RPMI8226 (cell line): ENCODE measurements around the gene PIRT.
"Not testable (repeated sequence)": the region's sequence is repeated elsewhere in the genome, so short reads cannot be mapped to it uniquely, and the experiment has no call there.

ENCODE experiments used
- DNase-seq: peaks from one replicate; pipeline ENCODE4 v3.0.0-alpha.2; 2015

PIRT gene

GRCh38 chr17:10837921-10838320 is at the start of gene PIRT:
PIRT (minus strand) TSS chr17:10838087; CDS start chr17:10825645, 12,442 bp downstream.
- DNase-seq, result no peak

- no peak for DNase-seq
Observed at GRCh38 chr17:10881959-10882358, 44.1 kb upstream of the PIRT start.

DNA sequence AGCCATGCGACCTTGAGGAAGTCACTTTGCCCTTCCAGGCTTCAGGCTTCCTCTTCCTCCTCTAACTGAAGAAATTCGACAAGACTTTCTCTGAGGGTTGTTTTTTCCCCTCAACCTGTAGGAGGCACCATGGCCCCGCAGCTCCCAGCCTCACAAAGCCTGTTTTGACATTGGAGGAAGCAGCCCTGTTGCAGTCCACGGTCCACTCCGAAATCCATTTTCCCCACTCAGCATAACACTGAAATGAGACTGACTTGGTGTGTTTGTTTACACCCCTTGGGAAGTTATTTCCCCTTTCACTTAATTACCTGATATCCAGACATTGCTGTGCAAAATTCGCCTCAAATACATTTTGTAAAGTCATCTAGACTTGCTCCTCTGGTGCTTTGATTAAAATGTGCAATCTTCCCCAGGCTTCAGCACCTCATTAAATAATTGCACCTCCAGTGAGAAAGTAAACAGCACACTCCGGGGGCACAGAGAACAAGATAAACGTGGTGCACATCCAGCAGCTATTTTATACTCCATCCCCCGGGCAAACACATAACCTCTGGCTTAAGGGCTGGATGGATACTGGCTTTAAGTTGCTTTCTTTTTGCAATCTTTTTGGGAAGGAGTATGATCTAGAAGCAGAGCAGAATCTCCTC is 41.4 kb upstream of the PIRT start:
- no peak for DNase-seq

GRCh38 chr17:10875984-10876555 is 38.2 kb upstream of the PIRT start:
- DNase-seq, result peak; percentile 27

DNA sequence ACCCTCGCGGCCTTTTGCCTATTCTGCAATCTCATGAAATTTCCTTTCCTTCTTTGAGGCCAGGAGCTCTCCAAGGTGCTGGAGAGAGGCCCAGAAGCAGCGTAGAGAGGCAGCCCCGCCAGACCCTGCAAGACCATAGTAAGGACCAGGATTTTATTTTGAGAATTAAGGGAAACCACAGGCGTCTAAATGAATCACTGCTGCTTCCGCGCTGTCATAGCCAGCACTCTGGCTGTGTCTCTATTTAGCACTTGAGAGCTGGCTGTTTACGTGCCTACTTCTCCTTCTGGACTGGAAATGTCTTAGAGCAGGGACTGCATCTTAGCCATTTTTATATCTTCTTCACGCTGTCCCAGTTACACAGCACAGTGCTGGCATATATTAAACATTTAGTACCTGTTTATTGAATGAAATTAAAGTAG is 37.6 kb upstream of the PIRT start:
- peak; percentile 39 for DNase-seq

- peak; percentile 11 for DNase-seq
Observed at GRCh38 chr17:10871914-10872313, 34.0 kb upstream of the PIRT start.

- no peak for DNase-seq
Observed at GRCh38 chr17:10870336-10871050, 32.6 kb upstream of the PIRT start.

- DNase-seq, result not testable (repeated sequence)
Observed at GRCh38 chr17:10868744-10869143, 30.9 kb upstream of the PIRT start.

DNA sequence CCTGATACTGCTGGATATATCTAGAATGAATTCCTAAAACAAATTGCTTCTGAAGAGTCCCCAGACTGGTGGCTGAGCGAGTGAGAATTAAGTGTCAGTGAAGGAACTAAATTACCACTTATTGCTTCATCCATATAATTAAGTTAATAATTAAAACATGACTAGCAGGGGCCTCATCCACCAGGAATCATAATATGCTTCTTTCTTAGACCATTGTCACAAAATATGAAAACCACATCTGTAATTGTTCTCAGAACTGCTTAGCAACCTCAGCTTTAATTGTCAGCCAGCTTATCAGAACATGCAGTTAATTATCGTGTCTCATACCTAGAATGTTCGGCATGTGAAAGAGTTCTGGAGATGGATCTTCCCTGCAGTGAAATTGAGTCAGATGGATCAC is 21.2 kb upstream of the PIRT start:
- no peak for DNase-seq

GRCh38 chr17:10857976-10858375 is 20.1 kb upstream of the PIRT start:
- no peak for DNase-seq

- DNase-seq, result not testable (repeated sequence)
Observed at GRCh38 chr17:10846636-10847035, 8.7 kb upstream of the PIRT start.

- no peak for DNase-seq
Observed at GRCh38 chr17:10845388-10845751, 7.5 kb upstream of the PIRT start.

DNA sequence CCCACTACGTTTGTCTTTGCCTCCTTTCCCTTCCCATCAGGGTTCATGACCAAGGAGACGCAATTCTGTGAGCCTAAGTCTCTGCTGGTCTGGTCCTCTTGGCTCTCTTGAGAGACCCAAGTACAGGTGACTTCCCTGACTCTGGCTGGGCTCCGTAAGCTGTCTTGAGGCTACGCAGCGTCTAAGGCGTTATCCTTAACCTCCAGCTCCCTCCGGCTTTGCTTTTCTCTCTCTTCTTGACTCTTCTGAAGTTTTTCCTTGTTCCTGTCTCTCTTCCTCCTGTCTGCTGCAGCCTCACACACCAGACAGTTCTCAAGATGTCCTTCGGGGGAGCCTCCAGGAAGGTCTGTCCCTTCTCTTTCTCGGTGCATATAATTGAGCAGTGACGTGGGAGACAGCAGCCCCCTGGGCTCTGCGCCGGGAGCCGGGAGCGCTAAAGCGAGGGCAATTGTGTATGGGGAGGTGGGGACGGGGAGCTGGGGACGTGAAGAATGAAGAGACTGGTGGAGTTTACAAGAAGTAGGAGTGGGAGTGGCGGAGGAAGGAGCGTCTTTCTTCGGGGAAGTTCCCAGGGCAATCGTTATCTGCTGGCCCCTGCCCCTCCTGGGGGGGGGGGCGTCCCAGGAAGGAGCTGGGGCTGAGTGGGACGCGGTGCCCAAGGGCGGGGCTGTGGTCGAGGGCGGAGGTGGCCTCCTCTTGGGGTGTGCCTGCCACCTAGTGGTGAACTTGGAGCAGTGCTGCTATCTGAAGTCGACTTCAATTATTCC is 6.9 kb upstream of the PIRT start:
- peak; percentile 57 for DNase-seq

GRCh38 chr17:10843811-10844210 is 5.9 kb upstream of the PIRT start:
- DNase-seq, result no peak

DNA sequence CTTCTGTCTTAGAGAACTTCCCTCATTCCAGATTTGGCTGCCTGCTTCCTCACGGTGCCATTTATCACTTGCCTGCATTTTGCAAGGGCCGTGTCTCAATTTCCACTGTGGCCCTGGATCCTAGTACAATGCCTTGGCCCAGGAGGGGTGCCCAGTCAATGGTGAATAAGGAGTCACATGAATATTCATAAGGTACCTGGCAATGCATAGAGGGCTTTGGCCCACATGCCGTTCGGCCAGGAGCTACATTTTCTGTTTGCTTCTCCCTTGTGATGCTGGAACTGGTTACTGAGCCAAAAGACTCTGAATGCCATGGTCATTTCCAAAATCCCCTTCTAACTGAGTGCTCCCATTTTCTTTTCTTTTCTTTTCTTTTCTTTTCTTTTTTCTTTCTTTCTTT is 4.8 kb upstream of the PIRT start:
- no peak for DNase-seq

- no peak for DNase-seq
Observed at GRCh38 chr17:10838682-10839081, 795 bp upstream of the PIRT start.

DNA sequence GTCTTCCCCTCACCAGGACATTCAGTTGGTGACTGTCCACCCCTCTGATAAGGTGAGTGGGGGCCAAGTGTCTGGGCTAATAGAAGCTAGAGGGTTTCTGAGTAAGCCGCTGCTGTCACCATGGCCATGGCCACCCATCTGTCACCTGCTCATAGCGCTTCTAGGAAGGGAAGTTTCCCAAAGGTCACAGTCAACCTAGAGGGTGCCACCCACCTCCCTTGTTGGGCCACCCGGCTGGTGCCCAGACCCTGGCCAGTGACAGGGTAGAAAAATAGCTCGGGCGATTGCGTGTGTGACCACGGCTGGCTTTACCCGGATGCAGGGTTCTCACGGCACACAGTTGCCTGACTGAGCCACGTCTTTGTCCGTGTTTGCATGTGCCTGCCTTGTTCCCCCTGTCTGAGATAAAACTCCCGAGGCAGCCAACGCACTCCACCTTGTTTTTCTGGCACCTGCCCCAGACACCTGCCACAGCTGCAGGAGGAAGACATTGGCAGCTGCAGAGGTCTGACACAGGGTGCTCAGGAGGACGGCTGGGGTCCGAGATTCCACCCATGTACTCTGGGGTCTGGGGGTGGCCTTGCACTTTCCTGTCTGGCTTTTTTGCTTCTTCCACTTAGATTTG is 809 bp downstream of the PIRT start:
- peak; percentile 47 for DNase-seq

DNA sequence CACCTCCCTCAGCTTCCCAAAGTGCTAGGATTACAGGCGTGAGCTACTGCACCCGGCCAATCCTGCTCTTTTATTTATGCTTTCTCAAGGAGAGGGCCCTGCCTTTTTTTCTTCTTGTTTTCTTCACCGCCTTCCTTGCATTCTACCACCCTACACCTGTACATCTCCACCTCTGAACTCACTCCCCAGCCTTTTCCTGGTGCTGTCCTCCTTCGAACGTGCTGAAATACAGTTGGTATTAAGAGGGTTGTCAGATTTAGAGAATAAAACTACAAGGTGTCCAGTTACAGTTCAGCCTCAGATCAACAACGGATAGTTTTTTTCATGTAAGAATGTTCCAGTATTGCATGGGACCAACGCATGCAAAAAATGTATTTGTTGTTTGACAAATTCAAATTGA is 1.7 kb downstream of the PIRT start:
- no peak for DNase-seq

GRCh38 chr17:10831696-10832095 is 6.2 kb downstream of the PIRT start:
- DNase-seq, result no peak

- no peak for DNase-seq
Observed at GRCh38 chr17:10827898-10828552, 9.9 kb downstream of the PIRT start.

DNA sequence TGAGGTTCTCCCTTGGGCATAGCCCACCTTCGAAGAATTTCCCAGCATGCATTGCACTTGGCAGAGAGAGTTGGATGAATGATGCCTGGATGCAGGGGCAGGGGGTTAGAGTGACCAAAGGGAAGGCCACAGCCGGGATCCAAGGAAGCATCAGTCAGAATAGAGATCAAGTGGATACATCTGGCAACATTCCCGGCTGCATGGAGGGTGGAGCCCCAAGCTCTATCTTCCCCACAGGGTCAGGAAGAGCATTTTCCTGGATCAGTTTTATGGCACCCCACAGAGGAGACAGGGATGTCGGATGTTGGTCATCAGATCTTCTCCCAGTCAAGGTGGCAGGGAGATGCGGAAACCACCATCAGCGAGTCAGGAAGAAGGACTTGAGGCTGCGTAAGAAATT is 13.0 kb downstream of the PIRT start:
- DNase-seq, result no peak

GRCh38 chr17:10821770-10822169 is 16.1 kb downstream of the PIRT start:
- DNase-seq, result no peak

GRCh38 chr17:10821054-10821453 is 16.8 kb downstream of the PIRT start:
- no peak for DNase-seq
